H1 (cell line): ENCODE results near the gene BTF3L4. TPM values are rescaled to one million over a fixed set of nuclear protein-coding genes. Genes with fewer than 3 reads are reported as not detected.

ENCODE experiments used
- BACH1 ChIP-seq: IDR thresholded peaks from 2 replicates; pipeline ENCODE4 v1.6.1; 2012; ENCODE audit warnings: low read length, improper control_type of control experiment
- EZH2 ChIP-seq: fragments of 200-600 bp; sonication (generic); IDR thresholded peaks from 2 replicates; pipeline ENCODE4 v1.7.1; 2012; ENCODE audit warnings: low read depth, mild to moderate bottlenecking, moderate library complexity, low read length, inconsistent platforms; ENCODE audit not compliant: severe bottlenecking
- GTF2F1 ChIP-seq: IDR thresholded peaks from 2 replicates; pipeline ENCODE4 v1.6.1; 2012; ENCODE audit warnings: low read depth, low read length, improper control_type of control experiment, borderline replicate concordance
- HDAC6 ChIP-seq: IDR thresholded peaks from one replicate; pipeline ENCODE4 v1.7.1; 2012; ENCODE audit warnings: low read depth, mild to moderate bottlenecking, inconsistent platforms, low read length, moderate library complexity
- KDM5A ChIP-seq: fragments of 200-600 bp; IDR thresholded peaks from 2 replicates; pipeline ENCODE4 v1.7.1; 2012; ENCODE audit warnings: mild to moderate bottlenecking, low read length, inconsistent platforms, mixed read lengths
- POU5F1 ChIP-seq: IDR thresholded peaks from 2 replicates; pipeline ENCODE4 v1.6.1; 2011; ENCODE audit warnings: low read depth, mild to moderate bottlenecking, low read length, moderate library complexity
- polyA plus RNA-seq, 7 experiments: library from polyadenylated mRNA; depleted of rRNA in 3 of 7; stranded (reverse) in 5 of 7; unstranded in 2 of 7; fragments of >200 nt in 5 of 7; fragments of 200-250 nt in 2 of 7; gene quantifications; 1 replicate in 5 of 7; 2 replicates in 1 of 7; 4 replicates in 1 of 7; pipeline versions ENCODE4 v1.2.1 to v1.2.3, GENCODE V29; 2011 to 2013; ENCODE audit warnings: missing spikeins in 2 of 7, mixed read lengths in 2 of 7
- total RNA-seq: library from RNA; stranded (reverse); fragmentation: NEBNext Ultra II Directional; extraction: Animal tissue kit (Norgen Biotek cat#: 25700); gene quantifications from 2 replicates; pipeline ENCODE4 v1.2.1, GENCODE V29; 2021

BTF3L4 gene
- total and polyA plus RNA-seq, 2 of the 8 experiments (the other 6 are each of a cell fraction or from before 2014, with no cell fraction given), result 76.1 to 98.3 TPM

- TF ChIP-seq POU5F1, result no peak
- TF ChIP-seq EZH2, result no peak
- TF ChIP-seq HDAC6, result no peak
- no peak for TF ChIP-seq BACH1
- no peak for TF ChIP-seq GTF2F1
- no peak for TF ChIP-seq KDM5A
These were observed 67.5 kb downstream of the BTF3L4 start (continued) for GRCh38 chr1:52123622-52124021.
